ENCODE measurements around the gene CTNNBL1.

- TF ChIP-seq CTCF (IDR thresholded peaks at IDR 0.05), result no peak
- TF ChIP-seq POLR2A (IDR thresholded peaks at IDR 0.05), result no peak
Measured at GRCh38 chr20:37907677-37908401, 214.0 kb downstream of the CTNNBL1 start.
